ENCODE results near the gene PDGFRA.
"Not testable (repeated sequence)": the region's sequence is repeated elsewhere in the genome, so short reads cannot be mapped to it uniquely, and the experiment has no call there.

PDGFRA gene

DNA sequence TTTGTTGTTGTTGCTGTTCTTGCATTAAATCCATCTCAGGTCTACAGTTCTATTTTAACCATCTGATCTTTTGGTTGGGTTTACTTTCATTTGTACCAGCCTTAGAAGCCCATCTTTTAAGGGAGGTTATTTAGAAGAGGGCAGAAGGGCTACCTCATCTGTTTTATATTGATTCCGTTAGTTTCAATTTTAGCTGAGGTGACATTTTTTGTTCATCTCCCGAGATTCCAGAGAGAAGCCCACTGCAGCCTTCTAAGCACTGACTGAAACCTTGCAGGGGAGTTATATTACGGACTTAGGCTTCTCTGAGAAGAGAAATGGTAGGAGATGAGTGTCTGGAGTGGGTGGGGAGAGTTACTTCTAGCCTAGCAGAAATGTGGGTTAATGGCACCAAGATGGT is 101.8 kb downstream of the PDGFRA start:
- no peak for DNase-seq

DNA sequence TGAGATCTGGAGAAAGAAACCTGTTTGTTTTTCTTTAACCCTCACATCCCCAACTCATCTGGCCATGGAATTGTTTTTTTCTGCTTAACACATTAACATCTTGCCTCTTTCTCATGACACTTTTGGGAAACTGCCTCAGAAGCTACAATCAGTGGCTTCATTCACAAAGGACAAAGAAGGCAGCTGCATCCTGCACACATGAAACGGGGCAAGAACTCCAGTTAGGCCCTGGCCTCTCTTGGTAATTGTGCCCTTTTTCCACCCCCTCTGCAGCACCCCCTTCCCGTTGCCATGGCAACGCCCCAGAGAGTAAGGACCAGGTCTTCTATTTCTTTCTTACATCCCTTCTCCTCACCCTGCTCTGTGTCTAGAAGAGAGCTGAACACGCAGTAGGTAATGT is 103.4 kb downstream of the PDGFRA start:
- DNase-seq = no peak

DNA sequence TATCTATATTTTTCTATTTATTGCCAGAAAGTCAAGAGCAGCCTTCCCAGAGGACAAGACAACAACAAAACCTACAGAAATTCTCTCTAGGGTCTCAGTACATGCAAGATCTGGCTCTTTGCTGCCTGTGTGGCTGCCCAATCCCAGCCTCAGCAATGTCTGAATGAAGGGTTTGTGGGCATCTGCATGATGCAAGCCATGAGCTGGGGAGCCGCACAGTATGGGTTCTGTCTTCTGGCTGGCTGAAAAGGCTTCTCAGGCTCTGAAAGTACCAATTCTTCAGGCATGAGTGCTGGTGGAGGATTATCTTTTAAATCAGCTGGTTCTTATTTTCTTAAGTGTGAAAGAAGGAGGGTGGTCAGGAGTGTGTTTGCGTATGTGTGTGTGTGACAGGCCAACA is 104.6 kb downstream of the PDGFRA start:
- no peak for DNase-seq

DNA sequence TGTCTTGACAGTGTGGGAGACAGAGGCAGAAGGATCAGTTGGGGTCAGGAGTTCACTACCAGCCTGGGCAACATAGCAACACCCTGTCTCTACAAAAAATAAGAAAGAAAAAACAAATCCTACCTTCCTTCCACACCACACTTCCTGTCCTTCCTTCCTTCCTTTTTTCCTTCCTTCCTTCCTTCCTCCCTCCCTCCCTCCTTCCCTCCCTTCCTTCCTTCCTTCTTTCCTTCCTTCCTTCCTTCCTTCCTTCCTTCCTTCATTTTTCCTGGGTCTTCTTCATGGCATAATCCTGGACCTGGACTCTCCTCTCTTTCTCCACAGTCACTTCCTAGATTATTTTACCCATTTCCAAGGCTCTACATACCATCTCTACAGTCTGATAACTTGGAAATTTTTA is 105.7 kb downstream of the PDGFRA start:
- not testable (repeated sequence) for DNase-seq

- no peak for DNase-seq
Observed at GRCh38 chr4:54337009-54337408, 107.9 kb downstream of the PDGFRA start.

DNA sequence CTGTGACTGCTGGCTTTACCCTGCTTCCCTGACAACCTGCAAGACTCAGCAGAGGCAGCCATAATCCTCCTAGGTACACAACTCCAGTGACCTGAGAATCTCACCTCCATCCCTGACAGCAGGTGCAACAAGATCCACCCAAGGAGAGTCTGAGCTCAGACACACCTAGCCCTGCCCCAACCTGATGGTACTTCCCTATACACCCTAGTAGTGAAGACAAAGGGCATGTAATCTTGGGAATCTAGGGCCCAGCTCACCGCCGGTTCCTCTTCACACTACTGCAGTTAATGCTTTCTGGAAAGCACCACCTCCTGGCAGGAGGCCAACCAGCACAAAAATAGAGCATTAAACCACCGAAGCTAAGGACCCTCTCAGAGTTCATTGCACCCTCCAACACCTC is 113.0 kb downstream of the PDGFRA start:
- not testable (repeated sequence) for DNase-seq
